A549 (cell line): ENCODE measurements around the gene HTR3C.

ENCODE experiments used
- BHLHE40 ChIP-seq: IDR thresholded peaks from 2 replicates; pipeline ENCODE4 v1.6.1; 2012; ENCODE audit warnings: low read depth, low read length, inconsistent platforms
- CBX8 ChIP-seq: fragments of 200-600 bp; sonication (generic); IDR thresholded peaks from 2 replicates; pipeline ENCODE4 v1.6.1; 2016
- EHF ChIP-seq: fragments of 250-450 bp; sonication (Bioruptor Pico); IDR thresholded peaks from 2 replicates; pipeline ENCODE4 v1.5.0; 2020; ENCODE audit warnings: mild to moderate bottlenecking
- EHMT2 ChIP-seq: fragments of 200-600 bp; sonication (generic); IDR thresholded peaks from 2 replicates; pipeline ENCODE4 v1.6.1; 2016; ENCODE audit warnings: antibody characterized with exemption, low read depth, mild to moderate bottlenecking, moderate library complexity
- ESRRA ChIP-seq: fragments of 150-350 bp; IDR thresholded peaks from 2 replicates; pipeline ENCODE4 v1.6.1; 2014; ENCODE audit warnings: mild to moderate bottlenecking, low read length, borderline replicate concordance
- HDAC2 ChIP-seq: fragments of 200-600 bp; sonication (generic); IDR thresholded peaks from 2 replicates; pipeline ENCODE4 v1.6.1; 2016
- HOXA7 ChIP-seq: fragments of 250-450 bp; sonication (Bioruptor Pico); IDR thresholded peaks from 2 replicates; pipeline ENCODE4 v1.5.0; 2020; ENCODE audit warnings: mild to moderate bottlenecking, moderate library complexity
- MAZ ChIP-seq: fragments of 150-350 bp; IDR thresholded peaks from 2 replicates; pipeline ENCODE4 v1.6.1; 2014; ENCODE audit warnings: antibody characterized with exemption, low read depth, low read length, borderline replicate concordance
- SREBF2 ChIP-seq: fragments of 450-650 bp; IDR thresholded peaks from 2 replicates; pipeline ENCODE4 v1.6.1; 2014; ENCODE audit warnings: mild to moderate bottlenecking, moderate library complexity
- TF ChIP-seq, protein P1 (sequence below): fragments of >200 bp; sonication (Bioruptor Twin); formaldehyde crosslinking; IDR thresholded peaks from 3 replicates; pipeline ENCODE4 v1.5.1; 2016

DNA sequence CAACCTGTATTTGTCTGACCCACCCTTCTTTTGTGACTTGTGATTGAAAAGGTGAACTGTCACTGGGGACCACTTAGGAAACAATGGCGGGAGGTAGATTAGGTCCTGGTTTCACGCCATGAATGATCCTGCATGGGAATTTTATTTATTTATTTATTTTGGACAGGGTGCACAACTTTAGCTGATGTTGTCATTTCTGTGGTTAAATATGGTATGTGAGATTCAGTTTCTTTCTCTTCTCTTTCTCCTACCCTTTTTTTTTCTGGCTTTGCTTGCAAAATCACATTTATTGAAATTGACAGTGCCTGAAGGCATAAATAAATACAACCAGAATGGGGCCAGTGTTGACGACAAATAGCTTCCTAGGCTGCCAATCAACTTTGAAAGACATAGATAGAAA, 26.0 kb downstream of the HTR3C start:
- TF ChIP-seq EHF (CRISPR knock-in tag) (no peak), MAZ (no peak), EHMT2 (no peak), HDAC2 (no peak), BHLHE40 (no peak), SREBF2 (no peak), HOXA7 (CRISPR knock-in tag) (no peak), CBX8 (no peak), ESRRA (no peak)
- TF ChIP-seq, protein P1, sequence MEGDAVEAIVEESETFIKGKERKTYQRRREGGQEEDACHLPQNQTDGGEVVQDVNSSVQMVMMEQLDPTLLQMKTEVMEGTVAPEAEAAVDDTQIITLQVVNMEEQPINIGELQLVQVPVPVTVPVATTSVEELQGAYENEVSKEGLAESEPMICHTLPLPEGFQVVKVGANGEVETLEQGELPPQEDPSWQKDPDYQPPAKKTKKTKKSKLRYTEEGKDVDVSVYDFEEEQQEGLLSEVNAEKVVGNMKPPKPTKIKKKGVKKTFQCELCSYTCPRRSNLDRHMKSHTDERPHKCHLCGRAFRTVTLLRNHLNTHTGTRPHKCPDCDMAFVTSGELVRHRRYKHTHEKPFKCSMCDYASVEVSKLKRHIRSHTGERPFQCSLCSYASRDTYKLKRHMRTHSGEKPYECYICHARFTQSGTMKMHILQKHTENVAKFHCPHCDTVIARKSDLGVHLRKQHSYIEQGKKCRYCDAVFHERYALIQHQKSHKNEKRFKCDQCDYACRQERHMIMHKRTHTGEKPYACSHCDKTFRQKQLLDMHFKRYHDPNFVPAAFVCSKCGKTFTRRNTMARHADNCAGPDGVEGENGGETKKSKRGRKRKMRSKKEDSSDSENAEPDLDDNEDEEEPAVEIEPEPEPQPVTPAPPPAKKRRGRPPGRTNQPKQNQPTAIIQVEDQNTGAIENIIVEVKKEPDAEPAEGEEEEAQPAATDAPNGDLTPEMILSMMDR: no peak
